Activated T-helper 2 cell treated with anti-CD3 and anti-CD28 coated beads, Interferon-gamma antibody, Interleukin-2, Interleukin-4, amounts not matched to agents 10 μg/mL and 5 μg/mL and 100 μg/mL, durations not matched to agents 14 hours and 24 hours and 36 hours (primary cell): Measurements from ENCODE around the gene ASZ1. TPM values are rescaled to one million over a fixed set of nuclear protein-coding genes. Genes with fewer than 3 reads are reported as not detected.
"Not testable (repeated sequence)": the region's sequence is repeated elsewhere in the genome, so short reads cannot be mapped to it uniquely, and the experiment has no call there.

Experiments used
- DNase-seq: peaks from one replicate; pipeline ENCODE4 v3.0.0; 2021; ENCODE audit warnings: low spot score
- H3K27ac Mint-ChIP-seq: one replicate; pipeline ENCODE4 v1.8.0; 2021; ENCODE audit warnings: mixed read lengths
- H3K27me3 Mint-ChIP-seq: one replicate; pipeline ENCODE4 v1.8.0; 2021; ENCODE audit warnings: low read depth, mixed read lengths
- H3K36me3 Mint-ChIP-seq: one replicate; pipeline ENCODE4 v1.8.0; 2021; ENCODE audit warnings: low read depth, mixed read lengths
- H3K4me1 Mint-ChIP-seq: one replicate; pipeline ENCODE4 v1.8.0; 2021; ENCODE audit warnings: low read depth, mixed read lengths
- H3K4me3 Mint-ChIP-seq: one replicate; pipeline ENCODE4 v1.8.0; 2021; ENCODE audit warnings: low read depth, mild to moderate bottlenecking, moderate library complexity, mixed read lengths
- H3K9me3 Mint-ChIP-seq: one replicate; pipeline ENCODE4 v1.8.0; 2021; ENCODE audit warnings: mixed read lengths
- intact Hi-C: fragments of 100-400 bp; cut with micrococcal nuclease; formaldehyde crosslinking; loops from one replicate; pipeline ENCODE4 v1.15.1; 2023
- total RNA-seq: library from RNA; stranded (reverse); gene quantifications from 2 replicates; pipeline ENCODE4 v1.2.3, GENCODE V29; 2022

Gene ASZ1, protein sequence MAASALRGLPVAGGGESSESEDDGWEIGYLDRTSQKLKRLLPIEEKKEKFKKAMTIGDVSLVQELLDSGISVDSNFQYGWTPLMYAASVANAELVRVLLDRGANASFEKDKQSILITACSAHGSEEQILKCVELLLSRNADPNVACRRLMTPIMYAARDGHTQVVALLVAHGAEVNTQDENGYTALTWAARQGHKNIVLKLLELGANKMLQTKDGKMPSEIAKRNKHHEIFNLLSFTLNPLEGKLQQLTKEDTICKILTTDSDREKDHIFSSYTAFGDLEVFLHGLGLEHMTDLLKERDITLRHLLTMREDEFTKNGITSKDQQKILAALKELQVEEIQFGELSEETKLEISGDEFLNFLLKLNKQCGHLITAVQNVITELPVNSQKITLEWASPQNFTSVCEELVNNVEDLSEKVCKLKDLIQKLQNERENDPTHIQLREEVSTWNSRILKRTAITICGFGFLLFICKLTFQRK
- not detected in 2 replicates for total RNA-seq

GRCh38 chr7:117427258-117427701 lies at the start of gene ASZ1:
Gene ASZ1 (minus strand): TSS chr7:117427493. CDS start chr7:117427460, 33 bp downstream.
- intact Hi-C loops = no loop called here
- Mint-ChIP-seq H3K27ac (no peak within 1 kb of the TSS), H3K4me1 (no peaks in the 10 kb centered on the region), H3K36me3 (no peaks in the 10 kb centered on the region), H3K9me3 (no peaks in the 10 kb centered on the region), H3K4me3 (no peak within 1 kb of the TSS), H3K27me3 (peaks cover 3% of the 10 kb centered on the region)
- no peak for DNase-seq

GRCh38 chr7:117476557-117477215 lies 49.4 kb upstream of the ASZ1 start:
- no peak for DNase-seq
- H3K36me3 Mint-ChIP-seq = no peaks in the 10 kb centered on the region
- intact Hi-C loops = no loop called here
- H3K4me1 Mint-ChIP-seq = peaks cover 11% of the 10 kb centered on the region
- H3K4me3 Mint-ChIP-seq = no peak overlapping the region
- H3K9me3 Mint-ChIP-seq = no peaks in the 10 kb centered on the region
- H3K27me3 Mint-ChIP-seq = peaks cover 45% of the 10 kb centered on the region
- no peak overlapping the region for H3K27ac Mint-ChIP-seq

DNA sequence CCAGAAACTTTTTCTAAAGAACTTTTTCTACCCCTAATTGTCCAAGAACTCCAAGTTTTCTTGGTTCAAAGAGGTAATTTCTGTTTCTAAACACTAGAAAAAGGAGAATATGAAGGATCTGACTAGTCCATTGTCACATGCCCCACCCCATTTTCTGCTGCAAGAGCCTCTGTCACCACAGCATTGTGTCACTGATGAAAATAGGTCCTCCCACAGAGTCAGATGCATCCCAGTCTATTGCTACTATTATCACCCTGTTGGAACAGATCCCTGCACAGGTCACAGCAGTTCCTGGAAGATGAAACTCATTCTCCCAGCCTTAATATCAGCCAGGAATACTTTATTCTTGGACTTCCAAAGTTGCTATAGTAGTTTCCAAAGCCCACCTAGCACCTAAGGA lies 45.0 kb upstream of the ASZ1 start:
- Mint-ChIP-seq H3K4me1 (peaks cover 4% of the 10 kb centered on the region), H3K27ac (no peak overlapping the region), H3K9me3 (no peaks in the 10 kb centered on the region), H3K4me3 (no peak overlapping the region), H3K27me3 (peaks cover 12% of the 10 kb centered on the region), H3K36me3 (no peaks in the 10 kb centered on the region)
- intact Hi-C loops = no loop called here
- DNase-seq = no peak

- Mint-ChIP-seq H3K27me3 (peaks cover 2% of the 10 kb centered on the region), H3K4me3 (no peak overlapping the region), H3K36me3 (no peaks in the 10 kb centered on the region), H3K9me3 (no peaks in the 10 kb centered on the region), H3K4me1 (no peaks in the 10 kb centered on the region), H3K27ac (no peak overlapping the region)
- no peak for DNase-seq
- intact Hi-C loops = no loop called here
These were observed 43.5 kb upstream of the ASZ1 start for GRCh38 chr7:117470777-117471176.

DNA sequence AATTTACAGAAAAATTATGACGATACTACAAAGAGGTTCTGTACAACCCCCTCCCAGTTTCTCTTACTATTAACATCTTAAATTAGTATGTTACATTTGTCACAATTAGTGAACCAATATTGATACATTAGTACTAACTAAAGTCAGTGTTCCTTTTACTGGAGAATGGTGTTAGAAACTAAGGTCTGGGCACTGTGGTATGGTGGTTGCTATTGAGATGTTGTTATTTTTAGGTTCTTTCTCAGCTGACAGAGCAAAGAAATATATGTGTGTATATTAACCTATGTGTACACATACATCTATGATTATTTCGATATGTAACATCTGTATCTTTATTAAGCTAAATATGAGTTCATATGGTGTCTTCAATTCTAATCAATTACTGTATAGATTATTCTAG lies 40.9 kb upstream of the ASZ1 start:
- H3K4me1 Mint-ChIP-seq = no peaks in the 10 kb centered on the region
- intact Hi-C loops = no loop called here
- H3K36me3 Mint-ChIP-seq = no peaks in the 10 kb centered on the region
- H3K27me3 Mint-ChIP-seq = no peaks in the 10 kb centered on the region
- H3K27ac Mint-ChIP-seq = no peak overlapping the region
- no peaks in the 10 kb centered on the region for H3K9me3 Mint-ChIP-seq
- no peak overlapping the region for H3K4me3 Mint-ChIP-seq
- DNase-seq = no peak

DNA sequence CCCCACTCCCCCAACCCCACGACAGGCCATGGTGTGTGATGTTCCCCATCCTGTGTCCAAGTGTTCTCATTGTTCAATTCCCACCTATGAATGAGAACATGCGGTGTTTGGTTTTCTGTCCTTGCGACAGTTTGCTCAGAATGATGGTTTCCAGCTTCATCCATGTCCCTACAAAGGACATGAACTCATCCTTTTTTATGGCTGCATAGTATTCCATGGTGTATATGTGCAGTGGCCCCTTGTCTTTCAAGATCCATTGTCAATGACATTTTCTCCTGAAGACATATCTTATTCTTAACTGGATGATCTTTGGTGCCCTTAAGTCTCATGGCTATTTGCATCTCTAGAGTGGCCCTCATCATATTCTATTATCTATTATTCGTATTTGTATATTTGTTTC lies 33.5 kb upstream of the ASZ1 start:
- not testable (repeated sequence) for H3K4me1 Mint-ChIP-seq

GRCh38 chr7:117459735-117460134 lies 32.4 kb upstream of the ASZ1 start:
- no peak for DNase-seq
- no peak overlapping the region for H3K27ac Mint-ChIP-seq
- H3K9me3 Mint-ChIP-seq = no peaks in the 10 kb centered on the region
- peaks cover 2% of the 10 kb centered on the region for H3K27me3 Mint-ChIP-seq
- H3K4me3 Mint-ChIP-seq = no peak overlapping the region
- no peaks in the 10 kb centered on the region for H3K36me3 Mint-ChIP-seq
- intact Hi-C loops = loop anchor here (2.0 kb wide), 2 partner anchors 255 to 693 kb away; no protein-coding TSS in a partner anchor
- no peaks in the 10 kb centered on the region for H3K4me1 Mint-ChIP-seq

More for the DNA sequence above, 33.5 kb upstream of the ASZ1 start:
- intact Hi-C loops, H3K27me3 Mint-ChIP-seq, DNase-seq, H3K27ac Mint-ChIP-seq, H3K36me3 Mint-ChIP-seq, H3K4me3 Mint-ChIP-seq, H3K9me3 Mint-ChIP-seq: not testable (repeated sequence)

DNA sequence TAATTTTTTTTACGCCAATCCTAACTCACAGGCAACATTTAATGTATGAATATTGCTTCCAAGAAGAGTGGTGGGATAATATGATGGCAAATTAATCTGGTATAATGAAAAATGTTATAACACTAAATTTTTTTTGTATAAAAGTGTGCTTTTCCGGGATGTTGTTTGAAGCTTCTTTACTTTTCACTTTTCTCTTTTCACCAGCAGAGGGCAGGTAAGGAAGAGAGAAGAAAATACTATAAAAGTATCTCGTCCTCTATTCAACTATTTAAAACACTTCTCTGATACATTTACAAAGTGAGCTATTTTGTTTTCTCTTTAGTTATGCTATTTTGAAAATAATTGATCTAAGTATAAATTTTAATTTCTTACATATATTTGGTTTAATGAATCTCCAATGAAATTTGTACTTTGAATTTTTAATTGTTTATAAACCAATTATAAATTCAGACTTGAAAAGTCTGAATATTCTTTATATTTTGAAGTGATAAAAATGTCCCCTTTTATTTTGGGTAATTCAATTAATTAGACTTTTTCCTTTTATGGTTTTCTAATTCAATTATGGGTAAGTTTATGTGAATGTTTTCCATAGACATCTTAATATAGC lies 31.8 kb upstream of the ASZ1 start:
- Mint-ChIP-seq H3K27me3 (peaks cover 2% of the 10 kb centered on the region), H3K27ac (no peak overlapping the region), H3K4me1 (no peaks in the 10 kb centered on the region), H3K4me3 (no peak overlapping the region), H3K9me3 (no peaks in the 10 kb centered on the region), H3K36me3 (no peaks in the 10 kb centered on the region)
- no peak for DNase-seq
- intact Hi-C loops = loop anchor here (2.0 kb wide), 2 partner anchors 256 to 694 kb away; no protein-coding TSS in a partner anchor

DNA sequence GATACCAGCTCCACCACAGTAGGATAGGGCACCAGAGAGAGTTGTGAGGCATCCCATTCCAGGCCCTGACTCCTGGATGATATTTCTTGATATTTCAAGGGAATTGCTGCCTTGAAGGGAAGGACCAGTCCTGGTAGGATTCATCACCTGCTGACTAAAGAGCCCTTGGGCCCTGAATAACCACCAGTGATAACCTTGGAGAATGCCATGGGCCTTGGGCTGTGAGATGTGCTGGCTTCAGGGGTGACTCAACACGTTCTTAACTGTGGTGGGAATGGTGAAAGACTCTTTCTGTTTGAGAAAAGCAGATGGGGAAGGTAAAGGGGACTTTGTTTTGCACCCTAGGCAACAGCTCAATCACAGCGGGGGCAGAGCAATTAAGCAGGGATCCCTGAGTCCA lies 21.4 kb upstream of the ASZ1 start:
- intact Hi-C loops = no loop called here
- no peak overlapping the region for H3K4me3 Mint-ChIP-seq
- H3K27ac Mint-ChIP-seq = no peak overlapping the region
- no peaks in the 10 kb centered on the region for H3K4me1 Mint-ChIP-seq
- no peaks in the 10 kb centered on the region for H3K27me3 Mint-ChIP-seq
- no peak for DNase-seq
- no peaks in the 10 kb centered on the region for H3K36me3 Mint-ChIP-seq
- no peaks in the 10 kb centered on the region for H3K9me3 Mint-ChIP-seq

DNA sequence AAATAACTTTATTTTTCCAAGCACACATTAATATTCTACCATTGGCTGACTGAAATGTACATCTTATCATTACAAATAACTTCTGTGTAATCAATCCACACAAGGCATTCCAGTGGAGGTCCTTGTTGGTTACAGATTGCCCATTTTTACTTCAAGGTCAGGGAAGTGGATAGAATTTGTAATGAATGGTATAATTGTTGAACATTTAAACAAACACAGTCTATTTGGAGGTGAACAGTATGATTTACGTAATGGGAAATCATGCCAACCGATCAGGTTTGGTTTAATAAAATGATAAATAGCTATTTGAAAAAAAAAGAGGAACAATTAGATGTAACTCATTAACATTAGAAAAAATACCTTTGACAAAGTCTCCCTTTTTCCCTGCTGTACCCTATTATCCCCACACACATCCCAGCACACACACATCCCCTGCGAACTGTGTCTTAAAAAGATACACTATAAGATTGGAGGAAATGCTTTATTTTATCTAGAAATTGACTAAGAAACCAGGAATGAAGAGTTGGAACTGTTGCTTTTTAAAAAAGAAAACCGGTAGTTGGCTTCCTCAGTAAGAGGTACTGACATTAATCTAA lies 19.0 kb upstream of the ASZ1 start:
- H3K27ac Mint-ChIP-seq = no peak overlapping the region
- H3K4me1 Mint-ChIP-seq = no peaks in the 10 kb centered on the region
- H3K27me3 Mint-ChIP-seq = no peaks in the 10 kb centered on the region
- no peak for DNase-seq
- intact Hi-C loops = no loop called here
- H3K4me3 Mint-ChIP-seq = no peak overlapping the region
- H3K36me3 Mint-ChIP-seq = no peaks in the 10 kb centered on the region
- no peaks in the 10 kb centered on the region for H3K9me3 Mint-ChIP-seq

DNA sequence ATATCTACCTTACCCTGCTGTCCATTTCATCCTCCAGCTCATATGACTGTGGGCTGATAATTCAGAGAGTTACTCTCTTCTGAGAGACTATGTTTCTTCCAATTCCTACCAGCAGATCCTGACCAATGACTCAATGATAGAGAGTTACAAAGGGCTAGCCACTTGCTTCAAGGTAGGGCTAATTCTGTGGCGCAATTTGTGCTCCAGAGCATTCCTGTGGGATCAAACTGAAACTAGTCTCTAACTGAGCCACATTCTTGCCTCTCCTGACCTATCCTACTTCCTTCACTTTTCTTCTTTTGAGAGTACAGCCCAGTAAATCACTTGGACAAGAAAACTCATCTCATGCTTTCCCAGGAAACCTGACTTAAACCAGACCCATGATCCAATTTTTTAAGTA lies 17.9 kb upstream of the ASZ1 start:
- Mint-ChIP-seq H3K27me3 (no peaks in the 10 kb centered on the region), H3K36me3 (no peaks in the 10 kb centered on the region), H3K9me3 (peaks cover 4% of the 10 kb centered on the region), H3K4me1 (no peaks in the 10 kb centered on the region), H3K4me3 (no peak overlapping the region), H3K27ac (no peak overlapping the region)
- intact Hi-C loops = no loop called here
- DNase-seq = no peak

DNA sequence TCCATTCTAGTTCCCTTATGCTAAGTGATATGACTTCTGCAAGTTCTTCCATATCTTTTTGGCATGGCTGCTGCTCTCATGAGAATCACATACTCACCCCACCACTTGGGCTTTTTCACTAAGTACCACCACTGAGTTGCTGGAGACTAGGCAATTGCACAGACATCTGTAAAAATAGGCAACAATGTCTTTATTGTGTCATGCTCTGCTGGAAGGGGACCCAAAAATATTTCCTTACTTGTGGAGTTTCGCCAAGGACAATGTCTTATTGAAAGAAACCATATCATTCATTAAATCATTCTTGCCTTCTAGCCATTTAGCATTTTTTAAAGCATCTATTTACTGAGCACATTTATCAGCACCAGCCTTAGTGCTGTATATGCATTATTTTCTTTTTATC lies 17.4 kb upstream of the ASZ1 start:
- Mint-ChIP-seq H3K27ac (no peak overlapping the region), H3K9me3 (peaks cover 4% of the 10 kb centered on the region), H3K36me3 (no peaks in the 10 kb centered on the region), H3K27me3 (no peaks in the 10 kb centered on the region), H3K4me3 (no peak overlapping the region), H3K4me1 (no peaks in the 10 kb centered on the region)
- DNase-seq = no peak
- intact Hi-C loops = no loop called here
